IPS-NIHi11 (cell line): ENCODE data around the gene CRYBB2.
"Not testable (repeated sequence)": the region's sequence is repeated elsewhere in the genome, so short reads cannot be mapped to it uniquely, and the experiment has no call there.

Experiments used
- DNase-seq: peaks from one replicate; pipeline ENCODE4 v3.0.0; 2012; ENCODE audit warnings: mixed read lengths, low spot score

Gene CRYBB2

DNA sequence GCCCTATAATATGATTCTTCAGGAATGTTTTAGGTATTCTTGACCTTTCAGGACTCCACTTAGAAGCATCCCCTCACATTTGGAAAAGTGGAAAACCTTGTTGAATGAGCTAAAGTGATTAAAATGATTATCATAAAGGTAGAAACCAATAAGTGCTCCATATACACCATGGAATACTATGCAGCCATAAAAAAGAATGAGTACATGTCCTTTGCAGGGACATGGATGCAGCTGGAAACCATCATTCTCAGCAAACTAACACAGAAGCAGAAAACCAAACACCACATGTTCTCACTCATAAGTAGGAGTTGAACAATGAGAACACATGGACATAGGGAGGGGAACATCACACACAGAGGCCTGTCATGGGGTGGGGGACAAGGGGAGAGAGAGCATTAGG, 14.3 kb downstream of the CRYBB2 start:
- not testable (repeated sequence) for DNase-seq

- DNase-seq = peak; percentile 100
Observed at GRCh38 chr22:25235547-25236290, 16.3 kb downstream of the CRYBB2 start.

- DNase-seq = no peak
Observed at GRCh38 chr22:25236417-25236816, 17.0 kb downstream of the CRYBB2 start.

- no peak for DNase-seq
Observed at GRCh38 chr22:25237503-25237902, 18.1 kb downstream of the CRYBB2 start.

DNA sequence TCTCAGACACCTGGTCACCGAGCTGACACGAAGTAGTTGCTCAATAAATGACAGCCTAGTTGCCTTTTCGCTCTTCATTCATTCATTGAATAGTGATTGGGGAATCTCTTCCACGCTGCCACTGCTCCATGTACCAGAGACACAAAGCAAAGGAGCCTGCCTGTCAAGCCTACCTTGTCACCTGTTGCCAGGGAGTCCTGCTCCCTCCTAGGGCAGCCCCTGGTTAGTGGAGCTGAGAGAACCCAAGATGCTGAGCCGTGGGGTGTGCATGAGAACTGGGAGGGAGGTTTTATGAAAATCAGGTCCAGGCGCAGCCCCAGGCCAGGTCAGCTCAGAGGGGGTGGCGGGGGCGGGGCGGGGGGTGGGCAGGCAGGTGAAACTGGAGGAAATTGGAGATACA, 18.6 kb downstream of the CRYBB2 start:
- DNase-seq = not testable (repeated sequence)

DNA sequence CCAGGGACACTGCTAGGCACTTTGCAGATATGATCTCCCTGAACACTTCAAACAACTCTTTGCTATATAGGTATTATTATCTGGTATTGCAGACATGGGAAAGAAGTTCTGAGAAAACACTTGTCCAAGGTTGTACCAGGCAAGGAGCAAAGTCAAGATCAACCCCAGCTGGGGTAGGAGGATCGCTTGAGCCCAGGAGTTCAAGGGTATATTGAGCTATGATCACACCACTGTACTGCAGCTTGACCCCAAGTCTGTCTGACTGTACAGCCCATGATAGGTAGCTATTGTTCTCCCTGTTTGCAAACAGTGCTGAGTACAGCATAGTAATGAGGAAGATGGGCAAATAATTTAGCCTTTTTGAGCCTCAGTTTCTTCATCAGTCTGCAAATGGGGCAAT, 35.7 kb downstream of the CRYBB2 start:
- DNase-seq = not testable (repeated sequence)

DNA sequence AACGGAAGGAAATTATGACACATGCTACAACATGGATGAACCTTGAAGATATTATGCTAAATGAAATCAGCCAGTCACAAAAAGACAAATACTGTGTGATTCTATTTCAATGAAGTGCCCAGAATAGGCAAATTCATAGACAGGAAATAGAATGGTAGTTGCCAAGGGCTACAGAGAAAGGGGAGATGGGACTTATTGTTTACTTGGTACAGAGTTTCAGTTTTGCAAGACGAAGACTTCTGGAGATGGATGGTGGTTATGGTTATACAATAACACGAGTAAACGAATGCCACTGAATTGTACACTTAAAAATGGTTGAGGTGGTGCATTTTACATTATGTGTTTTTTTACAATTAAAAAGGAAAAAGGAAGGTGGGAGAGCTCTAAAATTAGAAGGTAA, 48.1 kb downstream of the CRYBB2 start:
- not testable (repeated sequence) for DNase-seq

DNA sequence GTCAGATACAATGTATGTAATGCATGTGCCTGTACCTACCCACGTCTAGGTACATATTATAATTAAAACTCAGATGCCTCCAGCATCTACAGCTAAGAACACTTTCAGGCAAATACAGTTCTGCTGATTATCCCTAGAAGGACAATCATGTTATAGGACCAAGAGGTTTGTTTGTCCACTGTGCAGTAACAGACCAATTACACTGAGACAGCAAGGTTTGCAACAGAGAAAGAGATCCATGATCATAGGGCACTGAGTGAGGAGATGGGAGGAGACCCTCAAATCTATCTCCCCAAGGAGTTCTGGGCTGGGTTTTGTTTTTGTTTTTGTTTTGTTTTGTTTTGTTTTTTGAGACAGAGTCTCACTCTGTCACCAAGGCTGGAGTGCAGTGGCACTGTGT, 49.5 kb downstream of the CRYBB2 start:
- DNase-seq = not testable (repeated sequence)

GRCh38 chr22:25270061-25270460, 50.6 kb downstream of the CRYBB2 start:
- DNase-seq = not testable (repeated sequence)

DNA sequence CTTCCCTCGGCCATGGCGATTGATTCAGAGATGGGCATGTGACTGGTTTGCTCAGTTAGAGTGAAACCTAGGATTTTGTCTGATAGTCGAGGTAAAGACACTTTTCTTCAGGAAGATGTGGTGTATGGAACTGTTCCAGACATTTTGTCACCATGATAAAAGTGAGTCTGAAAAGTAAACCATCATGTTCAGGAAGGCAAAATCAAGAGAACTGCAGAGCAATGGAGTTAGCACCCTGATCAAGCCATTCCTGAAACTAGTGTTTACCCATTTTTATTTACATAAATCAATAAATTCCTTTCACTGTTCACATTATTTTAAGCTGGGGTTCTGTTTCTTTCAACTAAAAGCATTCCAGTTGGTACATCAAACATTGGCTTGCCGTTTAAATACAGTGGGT, 53.8 kb downstream of the CRYBB2 start:
- not testable (repeated sequence) for DNase-seq

- DNase-seq = not testable (repeated sequence)
Observed at GRCh38 chr22:25273928-25274327, 54.5 kb downstream of the CRYBB2 start.

- DNase-seq = not testable (repeated sequence)
Observed at GRCh38 chr22:25280118-25280517, 60.7 kb downstream of the CRYBB2 start.
